ENCODE results near the gene SYNE1. TPM values are rescaled to one million over a fixed set of nuclear protein-coding genes. Genes with fewer than 3 reads are reported as not detected.

The SYNE1 gene
- polyA plus RNA-seq, 1 experiment, result 35.7 TPM

DNA sequence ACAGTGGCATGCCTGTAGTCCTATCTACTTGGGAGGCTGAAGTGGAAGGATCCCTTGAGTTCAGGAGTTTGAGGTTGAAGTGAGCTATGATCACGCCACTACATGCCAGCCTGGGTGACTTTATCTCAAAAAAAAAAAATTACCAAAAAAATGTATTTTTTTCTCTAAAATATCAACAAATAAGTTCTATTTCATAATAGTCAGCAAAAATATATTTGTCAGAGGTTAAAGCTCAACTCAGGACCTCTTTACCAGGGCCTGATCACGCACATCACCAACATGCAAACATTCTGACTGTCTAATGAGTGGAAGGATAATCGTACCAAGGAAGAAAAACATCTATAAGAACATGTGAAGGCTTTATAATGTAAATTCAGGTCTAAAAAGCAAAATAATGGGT, 387.0 kb downstream of the SYNE1 start:
- Histone ChIP-seq H3K9me3 (ENCODE audit: control insufficient read depth, insufficient read depth, low read length) (no peaks in the 10 kb centered on the region), H3K27me3 (ENCODE audit: control insufficient read depth, insufficient read depth, low read length) (no peaks in the 10 kb centered on the region), H3K4me3 (ENCODE audit: low read depth, low read length) (no peak overlapping the region), H3K27ac (ENCODE audit: low read depth, low read length) (no peak overlapping the region)
- TF ChIP-seq, protein P1, sequence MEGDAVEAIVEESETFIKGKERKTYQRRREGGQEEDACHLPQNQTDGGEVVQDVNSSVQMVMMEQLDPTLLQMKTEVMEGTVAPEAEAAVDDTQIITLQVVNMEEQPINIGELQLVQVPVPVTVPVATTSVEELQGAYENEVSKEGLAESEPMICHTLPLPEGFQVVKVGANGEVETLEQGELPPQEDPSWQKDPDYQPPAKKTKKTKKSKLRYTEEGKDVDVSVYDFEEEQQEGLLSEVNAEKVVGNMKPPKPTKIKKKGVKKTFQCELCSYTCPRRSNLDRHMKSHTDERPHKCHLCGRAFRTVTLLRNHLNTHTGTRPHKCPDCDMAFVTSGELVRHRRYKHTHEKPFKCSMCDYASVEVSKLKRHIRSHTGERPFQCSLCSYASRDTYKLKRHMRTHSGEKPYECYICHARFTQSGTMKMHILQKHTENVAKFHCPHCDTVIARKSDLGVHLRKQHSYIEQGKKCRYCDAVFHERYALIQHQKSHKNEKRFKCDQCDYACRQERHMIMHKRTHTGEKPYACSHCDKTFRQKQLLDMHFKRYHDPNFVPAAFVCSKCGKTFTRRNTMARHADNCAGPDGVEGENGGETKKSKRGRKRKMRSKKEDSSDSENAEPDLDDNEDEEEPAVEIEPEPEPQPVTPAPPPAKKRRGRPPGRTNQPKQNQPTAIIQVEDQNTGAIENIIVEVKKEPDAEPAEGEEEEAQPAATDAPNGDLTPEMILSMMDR (IDR thresholded peaks at IDR 0.05; ENCODE audit: low read depth, low read length), result no peak
- no peak for DNase-seq (ENCODE audit: low read depth, low spot score)
- POLR2A ChIA-PET, result no interaction called here
- CTCF ChIA-PET, result interaction anchor here (0.6 kb wide), 1 partner anchor 20 kb away, joined by 4 read pairs; no protein-coding TSS in a partner anchor

DNA sequence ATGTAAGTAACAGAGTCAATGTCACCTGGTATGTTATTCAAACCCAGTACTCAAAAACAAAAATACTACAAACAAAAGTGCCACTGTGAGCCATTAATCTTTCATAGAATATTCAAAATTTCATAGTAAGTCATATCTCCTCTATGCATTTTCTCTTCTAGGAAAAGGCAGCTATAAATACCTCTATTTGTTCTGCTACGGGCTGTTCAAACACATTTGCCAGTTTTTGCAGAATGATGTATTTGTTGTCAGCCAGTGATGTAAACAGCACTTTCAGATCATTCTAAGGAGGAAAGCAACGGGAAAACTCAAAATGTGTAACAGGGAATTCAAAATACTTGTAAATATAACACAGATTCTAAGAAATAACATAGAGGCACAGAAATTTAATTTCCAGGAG, 388.2 kb downstream of the SYNE1 start:
- no peak overlapping the region for H3K27ac ChIP-seq (ENCODE audit: low read depth, low read length)
- DNase-seq (ENCODE audit: low read depth, low spot score), result no peak
- POLR2A ChIA-PET, result no interaction called here
- TF ChIP-seq, protein P1 (IDR thresholded peaks at IDR 0.05; ENCODE audit: low read depth, low read length), result no peak
- no peaks in the 10 kb centered on the region for H3K27me3 ChIP-seq (ENCODE audit: control insufficient read depth, insufficient read depth, low read length)
- CTCF ChIA-PET, result interaction anchor here (1.5 kb wide), 1 partner anchor 19 kb away, joined by 5 read pairs; no protein-coding TSS in a partner anchor
- H3K9me3 ChIP-seq (ENCODE audit: control insufficient read depth, insufficient read depth, low read length), result no peaks in the 10 kb centered on the region
- no peak overlapping the region for H3K4me3 ChIP-seq (ENCODE audit: low read depth, low read length)

DNA sequence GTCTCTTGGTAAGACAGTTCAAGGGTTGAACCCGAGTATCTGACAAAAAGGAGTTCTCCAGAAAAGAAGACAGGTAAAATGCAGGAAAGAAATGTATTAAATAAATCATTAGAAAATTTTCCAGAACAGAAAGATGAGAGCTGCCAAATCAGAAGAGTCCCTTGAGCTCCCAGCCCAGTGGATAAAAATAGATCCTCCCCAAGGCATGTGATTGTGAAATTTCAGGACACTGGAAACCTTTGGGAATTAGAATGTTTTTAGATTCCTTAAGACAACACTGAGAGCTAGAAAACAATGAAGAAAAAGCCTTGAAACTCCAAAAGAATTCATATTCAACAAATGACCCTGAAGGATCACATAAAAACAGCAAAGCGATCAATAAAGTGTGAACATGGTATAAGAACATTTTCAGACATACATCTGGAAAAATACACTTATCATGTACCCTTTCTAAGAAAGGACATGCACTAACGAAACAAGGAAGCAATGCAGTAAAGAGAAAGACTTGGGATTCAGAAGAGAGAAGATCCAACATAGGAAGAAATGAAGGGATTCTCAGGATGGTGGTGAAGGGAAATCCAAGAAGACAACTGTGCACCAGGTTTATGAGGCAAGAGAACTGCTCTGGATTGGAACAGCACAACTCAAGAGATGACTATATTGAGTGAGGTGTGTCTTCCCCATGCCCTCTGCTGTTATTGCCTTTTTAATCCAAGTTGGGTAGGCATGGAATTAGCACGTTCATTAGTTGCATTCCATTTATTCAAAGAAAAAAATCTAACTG, 390.4 kb downstream of the SYNE1 start:
- no peak for DNase-seq (ENCODE audit: low read depth, low spot score)
- ChIA-PET CTCF (interaction anchor here (0.7 to 1.6 kb wide), 5 partner anchors 13 to 806 kb away, joined by 3 to 4 read pairs (median 3); no protein-coding TSS in a partner anchor), POLR2A (no interaction called here)
- Histone ChIP-seq H3K27me3 (ENCODE audit: control insufficient read depth, insufficient read depth, low read length) (no peaks in the 10 kb centered on the region), H3K9me3 (ENCODE audit: control insufficient read depth, insufficient read depth, low read length) (no peaks in the 10 kb centered on the region), H3K4me3 (ENCODE audit: low read depth, low read length) (no peak overlapping the region), H3K27ac (ENCODE audit: low read depth, low read length) (no peak overlapping the region)
- TF ChIP-seq, protein P1 (IDR thresholded peaks at IDR 0.05; ENCODE audit: low read depth, low read length), result no peak

DNA sequence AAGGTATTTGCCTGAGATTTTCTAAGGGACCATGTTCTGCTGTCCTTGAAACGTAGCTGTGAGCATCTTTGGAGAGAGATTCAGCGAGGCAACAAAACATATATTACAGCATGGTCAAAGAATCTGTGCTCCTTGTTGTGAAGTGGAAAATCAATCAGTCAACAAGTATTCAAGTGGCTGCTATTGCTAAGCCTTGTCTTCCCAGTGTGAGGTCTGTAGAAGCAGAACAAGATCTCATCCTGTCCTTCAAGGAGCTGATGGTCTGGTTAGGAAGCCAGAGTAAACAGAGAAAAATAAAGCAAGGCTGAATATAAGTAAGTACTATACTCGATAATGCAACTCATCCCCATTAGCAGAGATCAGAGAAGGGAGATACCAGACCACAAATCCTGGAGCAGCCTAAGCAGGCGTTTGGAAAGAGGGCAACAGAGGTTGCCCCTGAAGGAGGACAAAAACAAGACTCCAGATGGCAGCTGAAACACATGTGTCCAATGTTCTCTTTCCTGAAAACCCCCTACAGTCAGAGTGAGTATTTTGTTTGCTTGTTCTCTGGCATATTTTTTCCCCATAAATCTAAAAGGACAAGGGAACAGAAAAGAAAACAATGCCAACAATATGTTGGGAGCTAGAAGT, 392.0 kb downstream of the SYNE1 start:
- ChIA-PET POLR2A (no interaction called here), CTCF (interaction anchor here (1.1 to 1.6 kb wide), 2 partner anchors 11 to 121 kb away, joined by 3 to 4 read pairs; no protein-coding TSS in a partner anchor)
- Histone ChIP-seq H3K27ac (ENCODE audit: low read depth, low read length) (no peak overlapping the region), H3K9me3 (ENCODE audit: control insufficient read depth, insufficient read depth, low read length) (no peaks in the 10 kb centered on the region), H3K27me3 (ENCODE audit: control insufficient read depth, insufficient read depth, low read length) (no peaks in the 10 kb centered on the region), H3K4me3 (ENCODE audit: low read depth, low read length) (no peak overlapping the region)
- no peak for DNase-seq (ENCODE audit: low read depth, low spot score)
- TF ChIP-seq, protein P1 (IDR thresholded peaks at IDR 0.05; ENCODE audit: low read depth, low read length), result no peak
